Glomerular visceral epithelial cell (primary cell): ENCODE data around the gene CALML6.
"Not testable (repeated sequence)": the region's sequence is repeated elsewhere in the genome, so short reads cannot be mapped to it uniquely, and the experiment has no call there.

Source experiments
- DNase-seq: peaks from one replicate; pipeline ENCODE4 v3.0.0-alpha.2; 2016; ENCODE audit errors: extremely low spot score

Gene CALML6

DNA sequence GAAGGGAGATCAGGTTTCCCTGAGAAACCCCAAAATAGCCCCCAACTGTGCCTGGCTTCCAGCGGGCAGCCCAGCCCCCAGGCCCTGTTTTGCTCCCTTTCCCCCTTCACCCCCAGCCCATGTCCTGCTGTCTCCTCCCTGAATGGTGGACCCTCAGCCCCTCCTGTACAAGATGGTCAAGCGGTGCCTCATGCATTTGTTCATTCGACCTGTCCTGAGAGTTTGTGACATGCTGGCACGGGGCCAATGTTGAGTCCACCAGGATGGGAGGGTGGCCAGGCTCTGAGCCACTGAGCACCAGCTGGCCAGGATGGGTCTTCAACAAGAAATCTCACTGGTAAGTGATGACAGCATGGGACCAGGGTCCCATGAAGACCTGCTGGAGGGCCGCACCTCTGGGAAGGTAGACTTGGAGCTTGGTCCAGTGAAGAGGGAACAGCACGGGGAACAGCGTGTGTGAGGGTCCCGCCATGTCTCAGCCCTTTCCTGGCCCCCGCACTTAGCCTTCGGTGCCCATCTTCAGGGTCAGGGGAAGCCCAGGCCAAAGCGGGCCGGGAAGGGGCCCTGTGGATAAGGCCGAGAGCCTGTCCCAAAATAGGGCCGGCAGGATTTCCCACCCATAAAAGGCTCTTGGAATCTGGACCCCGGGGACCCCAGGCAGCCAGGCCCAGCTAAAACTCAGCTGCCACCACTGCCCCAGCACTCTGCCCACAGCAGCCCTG lies at the start of gene CALML6:
Gene CALML6, plus strand, starts transcription at position 290 of the 722 bp plus-strand sequence. Its CDS starts 21 bp downstream, at position 311.
- no peak for DNase-seq

GRCh38 chr1:1867164-1867563 lies 47.9 kb upstream of the CALML6 start:
- DNase-seq, result no peak

DNA sequence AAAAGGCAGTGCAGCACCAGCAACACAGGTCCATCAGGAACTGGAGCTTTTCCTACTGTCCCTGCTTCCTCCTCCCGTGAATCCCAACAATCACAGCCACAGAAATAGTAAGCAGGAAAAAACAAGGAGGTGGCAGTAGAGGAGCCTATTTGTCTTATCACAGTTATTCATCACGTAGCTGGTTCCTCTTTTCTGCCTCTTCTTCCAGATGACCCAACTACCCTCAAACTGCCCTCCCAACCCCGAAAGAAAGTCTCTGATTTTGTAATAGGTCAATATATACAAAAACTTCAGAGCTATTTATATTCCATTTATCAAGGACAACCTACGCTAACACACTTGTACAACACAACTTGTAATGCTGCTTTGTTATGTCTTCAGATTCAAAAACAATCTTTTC lies 45.6 kb upstream of the CALML6 start:
- no peak for DNase-seq

GRCh38 chr1:1872329-1872994 lies 42.6 kb upstream of the CALML6 start:
- DNase-seq, result no peak

DNA sequence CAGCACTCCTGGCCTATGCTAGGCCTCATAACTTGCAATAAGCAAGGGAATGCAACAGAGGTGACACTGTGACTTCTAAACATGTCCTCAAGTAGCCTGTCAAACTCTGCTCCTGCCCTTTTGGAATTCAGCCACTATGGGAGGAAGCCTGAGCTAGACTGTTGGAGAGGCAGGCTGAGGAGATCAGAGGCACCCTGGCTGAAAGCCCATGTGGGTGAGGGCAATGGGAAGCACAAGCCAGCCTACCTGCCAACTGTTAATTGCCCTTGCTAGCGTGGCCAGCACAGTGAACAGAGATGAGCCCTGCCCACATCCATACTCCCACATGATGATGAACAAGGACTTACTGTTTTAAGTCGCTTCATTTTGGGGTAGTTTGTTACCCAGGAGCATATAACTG lies 41.9 kb upstream of the CALML6 start:
- DNase-seq, result no peak

DNA sequence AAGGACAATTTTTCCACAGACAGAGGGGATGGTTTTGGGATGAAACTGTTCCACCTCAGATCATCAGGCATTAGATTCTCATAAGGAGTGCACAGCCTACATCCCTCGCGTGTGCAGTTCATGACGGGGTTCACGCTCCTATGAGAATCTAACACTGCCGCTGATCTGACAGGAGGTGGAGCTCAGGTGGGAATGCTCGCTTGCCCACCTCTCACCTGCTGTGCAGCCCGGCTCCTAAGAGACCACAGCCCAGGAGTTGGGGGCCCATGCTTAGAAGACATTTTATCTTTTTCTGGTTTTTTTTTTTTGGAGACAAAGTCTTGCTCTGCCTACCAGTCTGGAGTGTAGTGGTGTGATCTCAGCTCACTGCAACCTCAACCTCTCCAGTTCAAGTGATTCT lies 40.2 kb upstream of the CALML6 start:
- no peak for DNase-seq

DNA sequence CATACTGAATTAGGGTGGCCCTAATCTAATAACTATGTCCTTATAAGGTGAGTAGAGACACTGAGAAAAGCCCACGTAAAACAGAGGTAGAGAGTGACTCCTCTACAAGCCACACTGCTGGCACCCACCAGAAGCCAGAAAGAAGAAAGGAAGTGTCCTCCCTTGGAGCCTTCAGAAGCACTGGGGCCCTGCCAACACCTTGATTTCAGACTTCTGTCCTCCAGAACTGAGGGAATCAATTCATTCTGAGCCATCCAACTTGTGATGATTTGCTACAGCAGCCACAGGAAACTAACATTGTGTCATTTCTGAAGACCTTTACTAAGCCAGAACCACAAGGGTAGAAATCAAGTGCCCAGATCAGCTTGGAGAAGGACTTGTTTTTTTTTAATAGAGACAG lies 39.1 kb upstream of the CALML6 start:
- no peak for DNase-seq

DNA sequence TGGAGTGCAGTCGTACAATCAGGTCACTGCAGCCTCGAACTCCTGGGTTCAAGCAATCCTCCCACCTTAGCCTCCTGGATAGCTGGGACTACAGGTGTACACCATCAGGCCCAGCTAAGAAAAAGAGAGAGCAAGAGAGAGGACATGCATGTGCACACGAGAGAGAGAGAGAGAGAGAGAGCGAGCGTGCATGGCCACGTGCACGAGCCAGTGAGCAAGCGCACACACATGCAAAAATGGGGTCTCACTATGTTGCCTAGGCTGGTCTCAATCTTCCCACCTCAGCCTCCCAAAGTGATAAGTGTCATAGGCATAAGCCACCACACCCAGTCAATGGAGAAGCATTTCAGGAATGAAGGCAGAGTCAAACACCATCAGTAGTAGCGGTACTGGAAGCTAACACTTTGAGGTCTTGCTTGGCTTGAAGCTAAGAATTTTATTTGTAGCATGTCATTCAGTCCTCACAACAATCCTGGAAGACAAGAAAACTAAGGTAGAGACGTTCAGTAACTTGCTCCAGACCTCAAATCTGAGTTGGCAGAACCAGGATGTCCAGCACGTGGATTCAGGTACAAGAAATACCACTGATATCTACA lies 38.6 kb upstream of the CALML6 start:
- peak; percentile 33 for DNase-seq

- DNase-seq, result no peak
Measured at GRCh38 chr1:1877865-1878436, 37.1 kb upstream of the CALML6 start.

DNA sequence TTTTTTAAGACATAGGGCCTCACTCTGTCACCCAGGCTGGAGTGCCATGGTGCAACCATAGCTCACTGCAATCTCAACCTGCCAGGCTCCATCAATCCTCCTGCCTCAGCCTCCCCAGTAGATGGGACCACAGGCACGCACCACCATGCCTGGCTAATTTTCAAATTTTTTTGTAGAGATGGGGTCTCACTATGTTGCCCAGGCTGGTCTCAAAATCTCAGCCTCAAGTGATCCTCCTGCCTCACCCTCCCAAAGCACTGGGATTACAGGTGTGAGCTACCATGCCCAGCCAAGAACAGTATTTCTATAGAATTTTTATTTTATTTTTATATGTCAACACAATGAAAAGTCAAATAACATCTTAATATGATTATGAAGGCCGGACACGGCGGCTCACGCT lies 35.1 kb upstream of the CALML6 start:
- no peak for DNase-seq

- no peak for DNase-seq
Measured at GRCh38 chr1:1880617-1881312, 34.3 kb upstream of the CALML6 start.

DNA sequence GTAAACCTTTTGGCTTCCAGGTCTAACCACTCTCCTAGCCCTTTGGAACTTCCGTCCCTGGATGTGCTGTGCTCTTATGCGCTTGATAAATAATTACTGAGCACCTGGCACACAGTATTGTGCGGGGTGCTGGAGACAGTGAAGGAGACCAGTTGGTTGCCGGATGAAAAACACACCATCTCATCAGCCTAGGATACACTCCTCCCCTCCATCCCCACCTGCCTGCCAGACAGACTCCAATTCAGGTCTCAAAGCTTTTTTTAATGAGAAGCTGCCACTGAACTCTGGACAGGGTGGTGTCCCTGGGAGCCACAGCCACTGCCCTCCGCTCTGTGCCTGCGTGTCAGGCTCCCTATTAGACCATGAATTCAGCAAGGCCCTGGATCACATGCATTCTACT lies 33.3 kb upstream of the CALML6 start:
- DNase-seq, result no peak

DNA sequence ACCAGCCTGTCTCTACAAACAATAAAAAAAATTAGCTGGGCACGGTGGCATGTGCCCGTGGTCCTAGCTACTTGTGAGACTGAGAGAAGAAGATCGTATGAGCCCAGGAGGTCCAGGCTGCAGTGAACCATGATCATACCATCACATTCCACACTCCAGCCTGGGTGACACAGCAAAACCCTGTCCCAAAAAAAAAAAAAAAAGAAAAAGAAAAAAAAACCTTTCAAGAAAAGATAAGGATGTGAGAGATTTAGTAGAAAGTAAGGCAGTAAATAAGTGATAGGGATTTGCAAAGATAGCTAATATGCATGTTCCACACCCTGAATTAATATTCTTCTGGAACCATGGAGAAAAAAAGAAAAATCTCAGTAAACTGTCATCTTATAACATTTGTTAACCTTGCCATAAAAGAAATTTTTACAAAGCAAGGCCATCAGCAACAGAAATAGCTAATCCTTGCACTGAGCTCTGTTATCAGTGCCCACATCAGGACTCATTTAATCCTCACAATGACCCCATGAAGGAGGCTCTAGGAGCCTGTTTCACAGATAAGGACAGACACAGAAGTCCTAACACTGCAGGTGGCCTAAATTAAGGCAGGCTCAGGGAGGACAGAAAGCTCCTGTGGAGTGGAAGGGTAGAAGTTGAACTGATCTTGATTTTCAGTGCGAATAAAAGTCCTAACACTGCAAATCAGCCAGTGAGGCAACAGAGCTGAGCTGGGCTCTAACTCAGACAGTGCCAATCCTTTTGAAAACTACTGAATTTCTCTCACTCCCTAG lies 31.8 kb upstream of the CALML6 start:
- peak; percentile 56 for DNase-seq

- not testable (repeated sequence) for DNase-seq
Measured at GRCh38 chr1:1883890-1884289, 31.2 kb upstream of the CALML6 start.

DNA sequence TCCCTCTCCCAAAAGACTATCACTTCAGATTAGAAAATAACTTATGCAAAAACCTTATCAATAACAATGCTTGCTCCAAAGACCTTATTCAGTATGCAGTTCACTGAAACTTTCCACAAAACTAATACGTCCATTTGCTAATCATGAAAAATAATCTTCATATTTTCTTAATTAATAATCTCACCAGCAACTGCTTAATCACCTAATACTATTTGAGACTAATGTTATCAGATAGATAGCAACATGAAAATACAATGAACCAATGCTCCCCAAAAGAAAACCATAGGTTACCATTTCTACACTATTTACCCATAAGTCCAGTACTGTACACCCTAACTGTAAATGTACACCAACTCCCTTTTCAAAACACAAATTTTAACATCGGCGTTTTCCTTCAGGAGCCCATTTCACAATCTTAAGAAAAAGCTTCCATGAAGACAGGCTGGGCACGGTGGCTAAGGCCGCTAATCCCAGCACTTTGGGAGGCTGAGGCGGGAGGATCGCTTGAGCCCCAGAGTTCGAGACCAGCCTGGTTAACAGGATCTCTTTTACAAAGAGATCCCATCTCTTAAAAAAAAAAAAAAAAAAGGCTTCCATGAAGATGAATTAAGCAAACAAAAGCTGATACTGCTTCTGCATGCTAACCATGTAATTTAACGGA lies 25.8 kb upstream of the CALML6 start:
- no peak for DNase-seq

DNA sequence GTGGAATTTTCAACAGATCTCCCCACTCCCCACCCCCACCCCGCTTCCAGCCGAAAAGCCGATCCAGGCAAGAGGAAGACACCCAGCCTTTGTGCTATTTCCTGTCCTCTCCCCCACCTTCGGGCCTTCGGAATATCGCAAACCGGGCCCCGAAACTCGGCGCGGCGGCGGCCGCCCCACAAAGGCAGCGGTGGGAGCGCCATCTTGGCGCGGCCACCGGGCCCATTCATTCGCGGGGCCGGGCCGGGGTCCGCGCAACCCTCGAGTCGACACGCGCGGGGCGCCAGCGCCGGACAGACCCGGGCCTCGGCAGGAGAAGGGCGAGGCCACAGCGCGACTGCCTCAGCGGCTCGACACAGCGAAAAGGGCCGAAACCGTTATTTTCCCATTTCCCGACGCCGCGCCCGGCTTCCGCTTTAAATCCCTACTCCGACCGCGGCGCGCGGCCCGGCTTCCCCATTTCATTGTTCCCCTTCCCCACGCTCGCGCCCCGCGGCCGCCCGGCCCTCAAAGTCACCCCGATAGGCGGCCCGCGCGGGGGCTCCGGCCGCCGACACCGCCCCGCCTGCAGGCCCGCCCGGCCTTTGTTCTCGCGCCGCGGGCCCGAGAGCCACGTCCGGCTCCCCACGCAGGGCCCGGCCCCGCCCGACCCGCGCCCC lies 25.1 kb upstream of the CALML6 start:
- DNase-seq, result peak; percentile 49

DNA sequence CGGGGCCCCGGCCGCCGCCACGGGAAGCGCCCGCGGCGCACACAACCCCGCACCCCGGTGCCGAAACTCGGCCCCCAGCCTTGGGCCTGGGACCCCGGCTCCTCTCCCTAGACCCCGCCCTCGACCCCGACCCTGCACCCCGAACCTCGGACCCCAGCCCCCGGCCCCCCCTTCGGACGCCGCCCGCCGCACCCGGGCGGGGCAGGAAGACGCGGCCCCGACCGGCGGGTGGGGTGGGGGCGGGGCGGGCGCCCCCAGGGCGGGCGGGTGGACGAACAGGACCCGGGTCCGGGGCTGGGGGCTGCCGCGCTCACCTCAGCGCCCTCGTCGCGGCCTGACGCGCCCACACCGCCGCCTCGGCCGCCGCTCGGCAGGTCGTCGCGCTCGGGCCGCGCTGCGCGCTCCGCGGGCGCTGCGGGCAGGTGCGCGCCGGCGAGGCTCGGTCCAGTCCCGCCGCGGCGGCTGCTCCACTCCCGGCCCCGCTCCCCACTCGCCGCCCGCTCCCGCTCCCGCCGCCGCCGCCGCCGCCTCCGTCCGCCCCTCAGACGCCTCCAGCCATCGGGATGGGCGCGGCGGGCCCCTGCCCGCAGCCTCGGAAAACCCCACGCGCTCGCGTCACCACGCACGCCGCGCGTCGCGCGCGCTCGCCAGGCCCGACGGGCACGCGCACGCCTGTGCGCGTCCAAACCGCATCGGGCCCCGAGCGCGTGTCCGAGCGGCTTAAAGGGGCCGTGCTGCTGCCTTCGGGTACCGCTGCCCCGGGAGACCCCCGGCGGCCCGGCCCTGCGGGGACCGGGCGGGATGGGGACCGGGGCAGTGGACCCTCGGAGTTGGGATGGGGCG lies 24.3 kb upstream of the CALML6 start, which contains the start of gene GNB1:
Gene GNB1, minus strand, starts transcription at position 582 of the 843 bp plus-strand sequence. CDS start 65,634 bp downstream, outside the sequence.
- peak; percentile 91 for DNase-seq

- peak; percentile 74 for DNase-seq
Measured at GRCh38 chr1:1891349-1892078, 23.5 kb upstream of the CALML6 start.
